ENCODE data around the gene MRPL57.

- TF ChIP-seq, protein P1, sequence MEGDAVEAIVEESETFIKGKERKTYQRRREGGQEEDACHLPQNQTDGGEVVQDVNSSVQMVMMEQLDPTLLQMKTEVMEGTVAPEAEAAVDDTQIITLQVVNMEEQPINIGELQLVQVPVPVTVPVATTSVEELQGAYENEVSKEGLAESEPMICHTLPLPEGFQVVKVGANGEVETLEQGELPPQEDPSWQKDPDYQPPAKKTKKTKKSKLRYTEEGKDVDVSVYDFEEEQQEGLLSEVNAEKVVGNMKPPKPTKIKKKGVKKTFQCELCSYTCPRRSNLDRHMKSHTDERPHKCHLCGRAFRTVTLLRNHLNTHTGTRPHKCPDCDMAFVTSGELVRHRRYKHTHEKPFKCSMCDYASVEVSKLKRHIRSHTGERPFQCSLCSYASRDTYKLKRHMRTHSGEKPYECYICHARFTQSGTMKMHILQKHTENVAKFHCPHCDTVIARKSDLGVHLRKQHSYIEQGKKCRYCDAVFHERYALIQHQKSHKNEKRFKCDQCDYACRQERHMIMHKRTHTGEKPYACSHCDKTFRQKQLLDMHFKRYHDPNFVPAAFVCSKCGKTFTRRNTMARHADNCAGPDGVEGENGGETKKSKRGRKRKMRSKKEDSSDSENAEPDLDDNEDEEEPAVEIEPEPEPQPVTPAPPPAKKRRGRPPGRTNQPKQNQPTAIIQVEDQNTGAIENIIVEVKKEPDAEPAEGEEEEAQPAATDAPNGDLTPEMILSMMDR (IDR thresholded peaks at IDR 0.05): no peak
- TF ChIP-seq POLR2A (IDR thresholded peaks at IDR 0.05): no peak
Observed at GRCh38 chr13:21134475-21134874, 42.0 kb upstream of the MRPL57 start.

Data from Peyer's patch (tissue), 4 donors.